Panc1 (cell line): Measurements from ENCODE around the gene PCDHAC2. TPM values are rescaled to one million over a fixed set of nuclear protein-coding genes. Genes with fewer than 3 reads are reported as not detected.

Source experiments
- ATAC-seq: fragments of 200-7000 bp; cut with Tn5 transposase; 2 replicates; pipeline ENCODE4 v1.9.1; 2020; ENCODE audit warnings: mild to moderate bottlenecking, moderate library complexity
- BruUV-seq: library from RNA; stranded (reverse); fragments of 400-500 nt; replicated peaks from 2 replicates; lab custom pipeline; 2021; lab: Mats Ljungman, UMichigan
- CTCF ChIA-PET: fragments of 300-600 bp; sonication (Branson Sonifier 250); formaldehyde crosslinking; loops from one replicate; lab custom pipeline; 2022; ENCODE audit warnings: antibody characterized with exemption; lab: Charles Lee
- POLR2A ChIA-PET: fragments of 300-600 bp; sonication (Branson Sonifier 250); formaldehyde crosslinking; loops from one replicate; lab custom pipeline; 2022; ENCODE audit warnings: antibody characterized with exemption; lab: Charles Lee
- DNase-seq: peaks from one replicate; pipeline ENCODE4 v3.0.0-alpha.2; 2010; ENCODE audit warnings: low read depth, low spot score
- H3K27ac ChIP-seq: 2 replicates; pipeline ENCODE4 v1.5.1; 2011; ENCODE audit warnings: mild to moderate bottlenecking, low read length, inconsistent platforms
- H3K27me3 ChIP-seq: fragments of 200-500 bp; sonication (Bioruptor generic); 2 replicates; pipeline ENCODE4 v1.6.0; 2014; ENCODE audit warnings: low read length, inconsistent platforms; ENCODE audit not compliant: control insufficient read depth, insufficient read depth
- H3K36me3 ChIP-seq: fragments of 200-500 bp; sonication (Bioruptor generic); 2 replicates; pipeline ENCODE4 v1.5.1; 2014; ENCODE audit warnings: inconsistent platforms, mild to moderate bottlenecking, low read length, moderate library complexity; ENCODE audit not compliant: control insufficient read depth, insufficient read depth
- H3K4me1 ChIP-seq: 2 replicates; pipeline ENCODE4 v1.5.1; 2011; ENCODE audit warnings: inconsistent platforms, mild to moderate bottlenecking, low read length, moderate library complexity; ENCODE audit not compliant: control insufficient read depth, insufficient read depth
- H3K4me3 ChIP-seq, 2 experiments: 2 replicates each; pipeline ENCODE4 v1.5.1; 2011 to 2012; ENCODE audit warnings: low read depth in 2 of 2, low read length in 2 of 2, mild to moderate bottlenecking in 2 of 2, inconsistent platforms in 1 of 2, moderate library complexity in 1 of 2
- H3K9me3 ChIP-seq: fragments of 200-500 bp; sonication (Bioruptor generic); 2 replicates; pipeline ENCODE4 v1.5.1; 2014; ENCODE audit warnings: low read depth, mild to moderate bottlenecking, inconsistent platforms, low read length, moderate library complexity; ENCODE audit not compliant: control insufficient read depth, insufficient read depth
- CTCF ChIP-seq: fragments of 450-650 bp; IDR thresholded peaks from 2 replicates; pipeline ENCODE4 v1.5.1; 2017; ENCODE audit warnings: mild to moderate bottlenecking
- POLR2AphosphoS5 ChIP-seq: IDR thresholded peaks from 2 replicates; pipeline ENCODE4 v1.6.1; 2012; ENCODE audit warnings: mild to moderate bottlenecking, low read depth, low read length, moderate library complexity
- REST ChIP-seq, 2 experiments: IDR thresholded peaks; 2 replicates each; pipeline ENCODE4 v1.6.1; 2011 to 2012; ENCODE audit warnings: low read depth in 2 of 2, control low read depth in 1 of 2, low read length in 1 of 2, mild to moderate bottlenecking in 1 of 2, moderate library complexity in 1 of 2; ENCODE audit not compliant: insufficient read depth in 1 of 2
- SIN3A ChIP-seq: IDR thresholded peaks from 2 replicates; pipeline ENCODE4 v1.6.1; 2012; ENCODE audit warnings: low read depth, mild to moderate bottlenecking, low read length, moderate library complexity, borderline replicate concordance; ENCODE audit not compliant: insufficient read depth
- TCF7L2 ChIP-seq: IDR thresholded peaks from 2 replicates; pipeline ENCODE4 v1.6.1; 2011; ENCODE audit warnings: mild to moderate bottlenecking, low read depth, low read length, inconsistent platforms
- in situ Hi-C: cut with HindIII; loops from 2 replicates; pipeline ENCODE4 v1.10.0; 2016; ENCODE audit warnings: low sequenced_read_pairs, low pct_unique_long_range_greater_than_20kb
- intact Hi-C: fragments of 100-400 bp; cut with micrococcal nuclease; formaldehyde crosslinking; loops from one replicate; pipeline ENCODE4 v1.10.0; 2022; ENCODE audit not compliant: unreplicated experiment
- total RNA-seq: library from RNA; stranded (reverse); gene quantifications from one replicate; pipeline ENCODE4 v1.2.1, GENCODE V29; 2021; ENCODE audit not compliant: unreplicated experiment

The PCDHAC2 gene
- total RNA-seq, 1 experiment from 2014 or later, result 8.8 TPM

GRCh38 chr5:141010047-141010793 lies 43.9 kb downstream of the PCDHAC2 start:
- peak; percentile 68 for ATAC-seq
- Histone ChIP-seq H3K27ac (no peak overlapping the region), H3K9me3 (no peaks in the 10 kb centered on the region), H3K27me3 (no peaks in the 10 kb centered on the region), H3K36me3 (no peaks in the 10 kb centered on the region), H3K4me3 (0 out of 4 replicates have a peak overlapping the region, but pooled peaks of 1 of the 2 experiments have one; percentile 3), H3K4me1 (peaks cover 3% of the 10 kb centered on the region)
- ChIA-PET CTCF (no interaction called here), POLR2A (no interaction called here)
- in situ Hi-C loops, result no loop called here
- intact Hi-C loops, result no loop called here
- no peak for DNase-seq
- no peak for TF ChIP-seq CTCF
- no peak for TF ChIP-seq SIN3A
- no peak for TF ChIP-seq TCF7L2
- TF ChIP-seq REST (IDR thresholded peaks at IDR 0.05; ENCODE audit: insufficient read depth in 1 of 2, low read depth in 2 of 2, low read length in 1 of 2), result no peak
- TF ChIP-seq POLR2AphosphoS5, result no peak
- TSS peak; percentile 51 for BruUV-seq

GRCh38 chr5:141017943-141018342 lies 51.7 kb downstream of the PCDHAC2 start:
- BruUV-seq, result no TSS peak
- CTCF ChIA-PET, result no interaction called here
- DNase-seq (no peak), ATAC-seq (no peak)
- TF ChIP-seq TCF7L2, result no peak
- no peak for TF ChIP-seq CTCF
- TF ChIP-seq SIN3A, result no peak
- TF ChIP-seq POLR2AphosphoS5, result no peak
- no peak for TF ChIP-seq REST (IDR thresholded peaks at IDR 0.05; ENCODE audit: insufficient read depth in 1 of 2, low read depth in 2 of 2, low read length in 1 of 2)
- Histone ChIP-seq H3K27me3 (no peaks in the 10 kb centered on the region), H3K4me3 (no peak overlapping the region), H3K27ac (no peak overlapping the region), H3K4me1 (no peaks in the 10 kb centered on the region), H3K9me3 (no peaks in the 10 kb centered on the region), H3K36me3 (no peaks in the 10 kb centered on the region)
- in situ Hi-C loops (no loop called here), intact Hi-C loops (no loop called here)
- POLR2A ChIA-PET, result no interaction called here
